NCI-H226 (cell line): ENCODE results near the gene PCK1.

Experiments
- DNase-seq: peaks from one replicate; pipeline ENCODE4 v3.0.0-alpha.2; 2015

Gene PCK1

DNA sequence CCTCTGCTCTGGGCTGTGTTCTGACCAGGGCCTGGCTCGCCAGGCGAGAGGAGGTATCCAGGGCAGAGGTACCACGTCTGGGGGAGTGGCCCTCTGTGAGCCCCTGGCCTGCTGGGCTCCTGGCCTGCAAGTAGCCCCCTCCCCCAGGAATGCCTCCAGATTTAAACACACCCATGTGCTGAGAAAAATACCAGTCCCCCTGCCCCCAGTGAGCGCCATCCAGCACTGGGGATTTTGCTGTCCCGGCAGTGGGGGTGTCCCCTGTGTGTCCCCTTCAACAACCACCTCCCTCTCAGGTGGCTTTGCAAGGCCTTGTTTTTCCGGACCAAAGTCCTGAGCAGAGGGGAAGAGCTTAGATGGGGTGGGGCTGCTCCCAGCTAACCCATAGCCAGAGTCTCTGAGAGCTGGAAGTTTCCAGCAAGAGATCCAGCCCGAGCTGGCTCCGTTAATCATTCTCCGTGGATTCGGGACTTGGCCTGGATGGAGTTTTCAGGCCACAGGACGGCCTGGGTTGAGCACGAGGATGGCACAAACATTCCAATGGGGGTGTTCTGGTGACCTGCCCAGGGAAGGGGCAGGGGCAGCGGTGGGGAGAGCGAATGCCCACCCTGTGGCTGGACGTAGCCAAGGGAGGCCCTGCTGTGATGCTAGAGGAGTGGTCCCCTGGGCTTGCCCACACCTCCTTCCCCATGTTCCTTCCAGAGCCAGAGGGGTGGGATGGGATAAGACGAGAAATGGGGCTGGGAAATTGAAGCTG is 29.0 kb downstream of the PCK1 start:
- DNase-seq = no peak

DNA sequence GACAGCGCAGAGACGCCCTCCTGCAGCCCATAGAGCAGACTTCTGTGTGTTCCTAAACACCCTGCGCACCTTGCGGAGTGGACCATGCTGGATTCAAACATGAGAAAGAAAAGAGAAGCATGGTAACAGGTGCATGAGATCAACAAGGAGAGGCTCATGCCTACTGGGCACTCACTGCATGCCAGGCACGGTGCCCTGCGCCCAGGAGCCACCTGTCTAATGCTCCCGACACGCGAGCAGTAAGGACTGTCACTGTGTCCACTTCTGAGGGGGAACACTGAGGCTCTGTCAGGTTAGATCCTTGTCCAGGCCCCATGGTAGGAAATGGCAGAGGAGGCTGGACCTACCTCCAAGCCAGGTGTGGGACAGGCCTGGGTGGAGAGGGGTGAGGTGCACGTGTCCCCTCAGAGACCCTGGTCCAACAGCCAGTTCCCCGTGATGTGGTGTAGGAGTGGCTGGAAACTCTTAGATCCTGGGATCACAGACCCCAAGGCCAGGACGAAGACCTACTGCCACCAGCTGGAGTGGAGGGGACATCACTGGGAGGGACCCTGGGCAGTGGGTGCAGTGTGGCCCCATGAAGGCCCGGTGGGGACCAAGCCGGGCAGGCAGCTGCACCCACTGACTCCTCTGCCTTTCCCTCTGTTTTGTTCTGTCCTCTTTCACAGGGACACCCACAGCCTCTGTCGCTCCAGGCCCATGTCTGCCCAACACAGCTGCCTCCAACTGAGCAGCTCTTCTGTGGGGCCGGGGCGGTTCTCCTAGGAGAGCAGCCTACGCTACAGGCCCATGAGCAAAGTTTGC is 29.8 kb downstream of the PCK1 start:
- DNase-seq = no peak

DNA sequence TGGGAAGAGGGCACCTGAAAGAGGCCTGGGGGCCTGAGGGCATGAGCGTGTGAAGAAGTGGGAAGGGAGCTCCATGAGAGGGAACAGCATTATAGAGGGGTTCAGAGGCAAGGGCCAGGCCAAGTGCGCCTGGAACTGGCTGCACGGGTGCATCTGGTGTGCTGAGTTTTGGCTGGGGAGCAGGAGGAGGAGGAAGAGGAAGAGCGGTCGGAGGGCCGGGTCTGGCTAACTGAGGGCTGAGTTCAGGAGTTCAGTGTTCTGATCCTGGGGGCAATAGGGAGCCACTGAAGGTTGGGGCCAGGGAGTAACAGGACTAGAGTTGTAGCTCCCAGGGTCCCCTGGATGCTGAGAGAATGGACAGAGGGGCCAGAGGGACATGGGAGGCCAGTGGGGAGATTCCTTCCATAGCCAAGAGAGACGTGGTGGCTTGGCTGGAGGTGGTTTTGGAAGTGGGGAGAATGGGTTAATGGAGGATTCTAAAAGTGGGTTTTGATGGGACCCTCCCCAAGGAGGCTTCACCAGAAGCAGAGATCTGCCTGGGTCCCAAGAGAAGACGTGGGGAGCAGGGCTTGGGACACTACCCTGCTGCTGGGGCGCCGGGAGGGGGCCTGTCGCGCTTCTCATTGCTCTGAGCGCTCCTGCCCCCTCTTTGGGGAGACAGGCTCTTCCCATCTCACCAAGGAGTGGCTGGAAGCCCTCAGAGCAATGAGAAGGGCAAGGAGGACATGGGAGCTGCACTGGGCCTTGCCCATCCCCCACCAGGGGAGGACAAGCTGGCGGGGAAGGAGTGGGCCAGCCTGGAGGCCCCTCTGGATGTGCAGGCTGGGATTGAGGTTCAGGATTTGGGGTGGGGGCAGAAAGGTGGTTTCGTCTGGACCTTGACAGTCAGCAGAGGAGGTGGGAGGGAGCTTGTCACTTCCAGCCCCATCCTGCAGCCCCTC is 30.6 kb downstream of the PCK1 start:
- DNase-seq = no peak

DNA sequence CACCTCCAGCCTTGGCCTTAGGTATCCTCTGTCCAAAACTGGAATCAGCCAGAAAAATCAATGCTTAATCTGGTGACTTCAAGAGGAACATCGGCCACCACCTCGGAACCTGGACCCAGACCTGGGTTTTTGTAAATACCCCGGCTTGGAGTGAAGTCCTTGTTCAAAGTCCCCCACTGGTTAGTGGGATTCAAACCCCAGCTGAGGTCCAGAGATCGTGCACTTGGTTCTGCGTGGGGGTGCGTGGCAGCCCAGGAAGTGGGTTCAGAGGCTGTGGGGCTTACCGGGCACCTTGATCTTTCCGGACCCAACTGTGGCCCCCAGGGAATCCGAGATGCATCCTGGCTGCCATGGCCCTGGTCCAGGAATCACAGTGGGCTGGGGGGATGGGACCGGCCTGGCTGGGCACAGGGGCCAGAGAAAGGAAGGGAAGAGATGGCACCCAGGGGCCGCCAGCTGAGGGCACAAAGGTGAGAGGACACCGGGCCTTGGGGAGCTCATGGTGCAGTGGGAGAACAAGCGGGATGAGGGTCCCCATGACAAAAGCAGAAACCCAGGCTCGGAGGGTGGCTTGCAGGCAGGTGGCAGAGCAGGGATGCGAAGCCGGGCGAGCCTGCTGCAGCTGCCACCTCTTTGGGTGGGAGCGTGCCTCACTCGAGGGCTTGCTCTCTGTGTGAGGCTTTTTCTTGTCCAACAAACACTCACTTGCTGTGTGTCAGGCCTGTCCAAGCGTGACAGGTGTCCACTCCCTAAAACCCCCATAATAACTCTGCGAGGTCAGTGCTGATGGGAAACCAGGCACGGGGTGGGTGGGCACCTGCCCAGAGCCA is 31.6 kb downstream of the PCK1 start:
- no peak for DNase-seq

DNA sequence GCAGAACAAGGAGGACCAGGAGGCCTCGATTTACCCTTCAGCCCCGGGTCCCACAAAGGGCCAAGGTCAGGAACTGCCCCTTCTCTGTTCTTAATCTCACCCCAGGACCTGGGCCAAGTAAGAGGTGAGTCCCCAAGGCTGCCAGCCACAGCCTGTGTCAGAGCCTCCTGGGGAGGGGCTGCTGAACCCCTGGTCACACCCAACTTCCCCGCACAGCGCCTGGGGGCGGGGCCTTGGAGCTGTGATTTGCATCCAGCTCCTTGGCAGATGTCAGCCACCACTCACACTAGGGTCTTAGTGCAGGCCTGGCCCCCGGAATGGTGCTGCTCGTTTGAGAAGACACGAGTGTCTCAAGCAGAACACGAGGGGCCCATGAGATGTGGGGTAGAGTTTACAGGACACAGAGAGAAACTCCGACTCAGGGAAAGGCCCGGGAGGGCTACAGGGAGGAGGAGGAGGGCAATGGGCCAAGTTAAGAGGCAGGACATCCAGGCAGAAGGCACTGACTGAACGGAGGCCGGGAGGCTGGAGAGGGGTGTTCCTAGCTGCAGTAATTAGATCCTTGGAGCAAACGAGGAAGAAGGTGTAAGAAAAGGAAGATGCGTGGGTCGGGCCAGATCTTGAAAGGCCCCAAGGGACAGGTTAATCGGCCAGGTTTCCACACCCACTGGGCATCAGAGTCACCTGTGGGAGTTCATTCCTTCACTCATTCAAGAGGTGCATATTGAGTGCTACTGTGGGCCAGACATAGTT is 32.4 kb downstream of the PCK1 start:
- DNase-seq = no peak

DNA sequence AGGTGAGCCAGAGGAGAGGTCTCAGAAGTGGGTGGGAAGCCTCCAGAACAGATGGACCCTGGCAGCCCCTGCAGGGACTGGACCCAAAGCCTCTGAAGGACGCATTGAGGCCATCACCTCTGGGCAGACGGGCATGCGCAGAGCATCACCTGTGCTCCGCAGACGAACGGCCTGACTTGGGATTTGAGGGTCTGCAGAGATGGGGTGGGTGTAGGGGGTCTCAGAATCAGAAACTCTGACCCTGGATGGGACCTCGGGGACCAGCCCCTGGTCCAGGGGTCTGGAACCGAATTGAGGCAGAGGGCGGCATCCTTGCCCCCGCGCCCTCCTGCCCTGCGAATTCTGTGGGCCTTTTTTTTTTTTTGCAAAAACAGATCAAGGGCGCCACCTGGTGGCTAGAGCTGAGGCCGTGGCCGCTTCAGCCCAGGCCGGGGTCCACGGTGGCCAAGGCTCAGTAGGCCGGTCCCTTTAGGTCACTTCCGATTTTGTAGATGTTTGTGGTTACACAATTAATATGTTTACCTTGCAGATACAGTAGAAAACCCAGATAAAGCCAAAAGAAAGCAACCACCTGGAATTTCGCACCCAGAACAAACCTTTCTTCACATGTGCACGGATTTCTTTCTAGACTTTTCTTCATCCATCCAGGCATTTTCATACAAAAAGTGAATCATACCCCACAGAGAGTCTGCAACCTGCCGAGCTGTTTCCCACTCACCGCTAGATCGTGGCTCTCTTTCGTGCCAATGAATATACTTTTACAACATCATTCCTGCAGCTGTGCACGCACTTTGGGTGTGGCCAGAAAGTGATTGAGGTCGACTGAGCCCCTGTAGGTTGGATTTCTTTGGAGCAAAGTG is 33.4 kb downstream of the PCK1 start:
- DNase-seq = no peak

DNA sequence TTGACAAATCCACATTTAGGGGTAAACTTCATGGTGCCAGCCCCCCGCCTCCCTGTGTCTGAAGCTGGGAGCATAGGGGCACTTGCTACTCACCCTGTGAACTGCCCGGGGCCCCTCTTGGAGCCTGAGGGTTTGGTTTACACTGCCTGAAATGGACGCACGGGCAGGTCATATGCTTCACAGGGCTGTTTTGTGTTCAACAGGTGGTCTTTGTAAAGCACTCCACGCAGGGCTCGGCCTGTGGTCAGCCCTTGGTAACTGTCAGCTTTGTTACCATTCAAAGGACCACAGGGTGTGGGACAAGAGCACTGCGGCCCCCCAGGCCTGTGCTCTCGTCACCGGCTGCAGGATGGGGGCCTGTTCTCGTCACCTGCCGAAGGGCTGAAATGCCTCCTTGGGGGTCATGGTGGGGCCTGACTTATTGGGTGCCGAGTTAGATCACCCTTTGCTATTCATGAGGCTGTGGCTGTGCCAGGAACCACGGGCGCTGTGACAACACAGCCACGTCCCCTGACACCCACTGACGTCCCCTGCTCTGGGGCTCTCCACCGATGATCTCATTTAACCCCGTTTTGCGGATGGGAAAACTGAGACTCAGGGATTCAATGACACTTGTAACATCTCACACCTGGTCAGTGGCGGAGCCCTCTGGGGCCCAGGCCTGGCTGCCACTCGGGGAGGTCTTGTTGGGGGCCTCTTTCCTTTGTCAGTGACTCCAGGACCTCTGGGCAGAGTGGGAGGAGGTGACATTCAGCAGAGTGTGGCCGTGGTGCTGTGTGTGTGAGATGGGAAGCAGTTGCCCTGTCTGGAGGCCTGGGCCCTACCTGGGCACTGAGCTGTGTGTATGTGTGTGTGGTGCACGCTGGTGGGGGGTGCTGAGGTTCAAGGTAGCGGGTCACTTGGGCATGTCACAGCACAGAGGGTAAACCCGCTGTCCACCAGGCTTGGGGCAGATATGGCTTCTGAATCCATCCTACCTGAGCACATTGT is 34.4 kb downstream of the PCK1 start:
- DNase-seq = no peak

DNA sequence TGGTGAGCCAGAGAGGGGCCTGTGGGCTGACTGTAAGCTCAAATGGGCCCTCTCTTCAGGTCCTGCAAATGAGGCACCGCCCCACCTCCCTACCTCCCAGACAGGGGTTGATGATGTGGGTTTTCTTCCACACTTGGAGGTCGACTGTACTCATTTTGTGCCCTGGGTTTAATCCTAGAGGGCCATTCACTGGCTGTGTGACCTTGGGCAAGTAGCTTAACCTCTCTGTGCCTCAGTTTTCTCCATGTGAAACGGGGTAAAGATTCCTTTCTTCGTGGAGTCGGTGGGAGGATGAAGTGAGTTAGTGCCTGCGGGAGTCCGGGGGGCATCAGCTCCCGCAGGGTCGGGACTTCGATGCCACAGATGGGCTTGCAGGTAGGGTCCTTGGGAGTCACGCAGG is 35.4 kb downstream of the PCK1 start:
- DNase-seq = no peak

DNA sequence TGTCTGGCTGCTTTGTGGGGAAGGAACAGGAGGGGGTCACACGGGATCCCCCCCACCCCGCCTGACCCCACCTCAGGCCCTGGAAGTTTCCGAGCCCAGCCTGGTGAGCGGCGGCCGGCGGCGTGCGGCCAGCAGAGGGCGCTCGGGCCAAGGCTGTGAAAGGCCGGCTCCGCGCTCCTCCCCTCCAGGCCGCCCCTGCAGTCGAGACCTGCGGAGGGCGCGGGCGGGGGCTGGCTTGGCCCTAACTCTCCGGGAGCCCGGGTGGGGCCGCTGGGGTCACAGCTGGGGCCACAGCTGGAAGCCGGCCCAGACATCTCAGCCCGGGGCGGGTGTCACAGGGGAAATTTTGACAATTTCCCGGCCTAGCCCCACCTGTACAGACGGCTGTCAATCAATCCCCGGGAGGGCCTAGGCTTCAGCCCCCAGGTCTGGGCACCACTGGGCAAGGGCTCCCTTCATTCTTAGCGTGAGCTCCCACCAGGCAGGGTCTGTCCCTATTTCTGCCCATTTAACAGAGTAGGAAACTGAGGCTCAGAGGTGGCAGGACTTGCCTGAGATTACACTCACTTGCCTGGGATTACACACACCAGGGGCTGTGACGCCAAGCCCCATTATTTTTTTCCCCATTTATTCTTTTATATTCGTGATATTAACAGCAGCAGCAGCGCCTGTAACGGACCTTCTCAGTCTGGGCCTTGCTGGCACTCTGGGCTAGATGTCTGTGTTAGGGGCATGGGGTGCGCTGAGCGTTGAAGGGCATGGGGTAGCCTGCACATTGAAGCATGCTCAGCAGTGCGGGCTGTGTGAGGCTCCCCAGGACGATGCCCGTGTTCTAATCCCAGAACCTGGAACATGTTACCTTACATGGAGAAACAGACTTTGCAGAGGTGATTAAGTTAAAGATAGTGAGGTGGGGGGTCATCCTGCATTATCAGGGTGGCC is 36.4 kb downstream of the PCK1 start:
- DNase-seq = peak; percentile 13

DNA sequence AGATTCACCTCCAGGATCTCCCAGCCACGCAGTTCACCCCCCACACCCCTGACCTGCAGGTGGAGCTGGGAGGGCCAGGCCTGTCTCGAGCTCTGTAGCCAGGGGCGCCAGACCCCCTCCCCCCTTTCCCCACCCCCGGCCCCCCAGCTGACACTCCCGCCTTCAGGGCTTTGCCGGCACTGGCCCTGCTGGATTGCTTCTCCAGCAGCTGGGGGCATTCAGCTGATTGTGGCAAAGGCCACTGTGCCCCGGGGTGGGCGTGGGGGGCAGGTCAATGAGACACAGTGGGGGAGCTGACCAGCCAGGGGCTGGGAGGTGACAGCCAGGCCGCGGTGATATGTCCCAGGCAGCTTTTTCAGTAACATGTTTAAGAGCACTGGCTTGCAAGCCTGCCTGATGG is 37.1 kb downstream of the PCK1 start:
- DNase-seq = no peak

DNA sequence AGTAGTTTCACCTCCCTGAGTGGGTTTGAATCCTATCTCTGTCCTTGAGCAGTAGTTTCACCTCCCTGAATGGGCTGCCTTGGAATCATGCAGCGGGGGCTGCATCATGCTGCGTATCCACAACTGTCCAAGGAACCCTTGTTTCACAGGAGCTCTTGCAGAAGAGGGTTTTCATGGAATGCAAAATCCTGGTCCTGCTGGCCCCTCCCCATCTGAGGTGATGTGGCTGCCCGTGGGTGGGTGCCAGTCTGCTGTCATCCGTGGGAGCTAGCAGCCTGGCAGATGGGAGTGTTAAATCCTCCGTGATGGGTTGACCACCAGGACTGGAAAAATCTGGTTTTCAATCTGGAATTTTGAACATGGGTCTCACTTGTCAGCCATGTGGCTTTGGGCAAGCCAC is 37.6 kb downstream of the PCK1 start:
- no peak for DNase-seq

DNA sequence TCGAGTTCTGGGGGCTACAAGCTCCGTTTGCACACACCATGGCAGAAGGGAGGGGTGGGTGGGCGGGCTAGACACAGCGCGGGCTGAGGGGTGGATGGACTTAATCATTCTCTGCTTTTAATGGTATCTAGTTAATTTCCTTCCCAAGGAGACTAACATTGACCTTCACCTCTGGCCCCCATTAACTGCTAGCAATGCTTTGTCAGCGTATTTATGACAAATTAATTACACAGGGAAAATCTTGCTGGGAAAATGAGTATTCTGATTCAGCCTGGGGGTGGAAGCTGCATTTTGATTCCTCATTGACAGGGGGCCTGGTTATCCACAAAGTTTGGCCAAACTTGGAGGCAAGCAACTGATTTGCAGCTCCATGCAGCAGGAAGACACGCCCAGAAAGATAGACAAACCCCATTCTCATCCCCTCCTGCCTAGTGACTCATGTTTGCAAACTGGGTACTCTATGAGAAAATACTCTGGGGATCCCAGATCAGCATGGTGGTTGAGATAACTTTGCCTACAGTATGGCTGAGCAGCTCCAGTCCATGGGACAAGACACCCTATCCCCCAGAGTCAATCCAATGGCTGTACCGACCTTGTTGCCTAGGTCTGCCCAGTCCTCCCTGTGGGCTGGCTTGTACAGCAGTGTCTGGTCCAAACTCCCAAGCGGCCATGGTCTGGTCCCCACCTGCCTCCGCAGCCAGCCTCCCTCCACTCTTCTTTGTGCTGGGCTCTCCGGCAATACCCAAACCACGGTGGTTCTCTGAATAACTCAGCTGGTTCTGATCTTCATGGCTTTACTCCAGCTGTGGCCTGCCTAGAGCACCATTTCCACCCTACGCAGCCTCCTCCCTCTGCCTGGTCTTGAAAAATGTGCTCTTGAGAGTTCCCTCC is 39.7 kb downstream of the PCK1 start:
- peak; percentile 26 for DNase-seq

DNA sequence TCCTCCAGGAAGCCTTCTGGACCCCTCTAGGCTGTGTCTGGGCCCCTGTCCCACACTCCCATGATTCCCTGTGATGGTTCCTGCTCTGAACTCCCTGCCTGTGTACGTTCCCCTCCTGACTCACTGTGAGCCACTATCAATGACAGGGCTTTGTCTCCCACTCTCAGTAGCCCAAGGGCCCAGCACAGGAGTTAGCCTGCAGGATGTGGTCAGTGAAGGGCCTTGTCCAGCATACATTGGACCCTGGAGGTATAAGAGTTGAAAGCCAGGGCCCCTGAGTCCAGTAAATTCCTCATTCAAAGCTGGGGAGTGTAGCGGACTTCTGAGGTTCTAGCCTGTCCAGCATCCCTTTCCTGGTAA is 40.3 kb downstream of the PCK1 start:
- peak; percentile 9 for DNase-seq

DNA sequence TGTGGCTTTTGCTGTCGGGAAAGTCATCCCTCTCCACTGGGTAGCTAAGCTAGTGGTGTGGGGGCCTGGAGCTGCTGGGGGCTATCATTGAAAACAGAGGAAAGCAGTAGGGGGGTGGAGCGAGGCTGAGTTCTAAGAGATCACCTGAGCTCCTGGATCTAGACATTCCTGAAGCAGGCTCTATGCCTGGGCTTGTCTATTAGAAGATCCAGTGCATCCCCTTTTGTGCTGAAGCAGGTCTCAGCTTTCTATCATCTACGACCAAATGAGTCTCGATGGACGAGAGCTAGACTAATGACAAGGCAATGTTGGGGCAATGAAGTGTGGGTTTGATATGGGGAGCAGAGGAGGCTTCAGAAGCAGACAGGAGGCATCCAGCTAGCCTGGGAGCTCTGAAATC is 40.8 kb downstream of the PCK1 start:
- no peak for DNase-seq

DNA sequence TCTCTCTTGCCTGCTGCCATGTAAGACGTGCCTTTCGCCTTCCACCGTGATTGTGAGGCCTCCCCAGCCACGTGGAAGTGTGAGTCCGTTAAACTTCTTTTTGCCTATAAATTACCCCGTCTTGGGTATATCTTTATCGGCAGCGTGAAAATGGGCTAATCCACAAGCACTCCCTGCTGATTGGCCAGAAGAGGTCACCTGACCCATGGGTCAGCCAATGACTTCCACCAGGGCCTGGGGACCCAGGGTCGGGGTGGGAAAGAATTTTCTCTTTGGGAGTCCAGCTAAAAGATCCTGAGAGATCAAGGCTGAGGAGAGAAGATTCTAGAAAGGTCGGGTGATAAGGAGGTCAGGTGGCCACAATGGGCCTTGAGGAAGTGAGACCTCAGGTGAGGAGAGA is 42.2 kb downstream of the PCK1 start:
- DNase-seq = no peak

DNA sequence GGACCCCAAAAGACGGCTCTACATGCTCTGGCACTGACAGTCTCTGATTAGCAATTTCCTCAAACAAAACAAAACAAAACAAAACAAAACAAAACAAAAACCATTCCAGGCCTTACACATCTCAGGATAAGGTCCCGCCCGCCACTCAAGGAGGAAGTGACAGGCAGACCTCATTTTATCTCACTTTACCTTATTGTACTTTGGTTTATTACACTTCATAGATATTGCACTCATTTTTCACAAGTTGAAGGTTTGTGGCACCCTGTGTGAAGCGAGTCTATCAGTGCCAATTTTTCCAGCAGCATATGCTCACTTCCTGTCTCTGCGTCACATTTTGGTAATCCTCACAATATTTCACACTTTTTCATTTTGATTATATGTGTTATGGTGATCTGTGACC is 44.1 kb downstream of the PCK1 start:
- no peak for DNase-seq

DNA sequence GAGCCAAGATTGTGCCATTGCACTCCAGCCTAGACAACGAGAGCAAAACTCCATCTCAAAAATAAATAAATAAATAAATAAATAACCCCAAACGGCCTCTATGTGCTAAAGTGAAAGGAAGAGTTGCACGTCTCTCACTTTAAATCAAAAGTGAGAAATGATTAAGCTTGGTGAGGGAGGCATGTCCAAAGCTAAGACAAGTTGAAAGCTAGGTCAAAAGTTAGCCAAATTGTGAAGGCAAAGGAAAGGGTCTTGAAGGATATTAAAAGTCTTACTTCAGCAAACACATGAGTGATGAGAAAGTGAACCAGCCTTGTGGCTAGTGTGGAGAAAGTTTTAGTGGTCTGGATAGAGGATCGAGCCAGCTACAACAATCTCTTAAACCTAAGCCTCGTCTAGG is 45.0 kb downstream of the PCK1 start:
- DNase-seq = no peak
